COR-L47 (cell line): ENCODE results near the gene PFN3.
A peak's percentile ranks its signal among the peaks of the same experiment; 100 is the strongest.

Experiments
- DNase-seq: peaks from one replicate; lab custom pipeline; 2025; lab: John Stamatoyannopoulos, UW

The PFN3 gene

GRCh38 chr5:177359860-177360259 lies 40.6 kb downstream of the PFN3 start:
- DNase-seq, result no peak

DNA sequence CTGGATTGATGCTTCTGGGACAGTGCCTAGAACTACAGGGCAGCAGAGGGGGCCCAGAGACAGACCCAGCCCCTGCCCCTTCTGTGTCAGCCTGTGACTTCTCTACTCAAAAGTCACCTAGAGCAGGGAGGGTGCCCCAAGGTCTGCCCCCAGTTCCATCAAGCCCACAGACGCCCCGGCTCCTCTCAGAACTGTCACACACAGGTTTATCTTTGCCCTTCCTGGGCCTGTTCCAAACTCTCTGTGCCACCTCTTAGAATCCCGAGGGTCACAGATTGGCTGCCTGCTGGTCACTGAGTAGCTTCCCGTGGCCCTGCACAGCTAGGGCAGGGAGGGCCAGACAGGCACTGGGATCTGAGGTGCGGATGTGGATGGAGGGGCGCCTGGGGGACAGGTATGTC lies 41.0 kb downstream of the PFN3 start:
- no peak for DNase-seq

- no peak for DNase-seq
Measured at GRCh38 chr5:177358370-177358819, 42.1 kb downstream of the PFN3 start.

- DNase-seq, result peak; percentile 61
Measured at GRCh38 chr5:177357459-177358351, 42.8 kb downstream of the PFN3 start, which contains the start of gene RGS14. TSS of gene RGS14 (plus strand) at chr5:177357924. CDS start at chr5:177358025, 101 bp downstream.

- no peak for DNase-seq
Measured at GRCh38 chr5:177357146-177357458, 43.4 kb downstream of the PFN3 start.

DNA sequence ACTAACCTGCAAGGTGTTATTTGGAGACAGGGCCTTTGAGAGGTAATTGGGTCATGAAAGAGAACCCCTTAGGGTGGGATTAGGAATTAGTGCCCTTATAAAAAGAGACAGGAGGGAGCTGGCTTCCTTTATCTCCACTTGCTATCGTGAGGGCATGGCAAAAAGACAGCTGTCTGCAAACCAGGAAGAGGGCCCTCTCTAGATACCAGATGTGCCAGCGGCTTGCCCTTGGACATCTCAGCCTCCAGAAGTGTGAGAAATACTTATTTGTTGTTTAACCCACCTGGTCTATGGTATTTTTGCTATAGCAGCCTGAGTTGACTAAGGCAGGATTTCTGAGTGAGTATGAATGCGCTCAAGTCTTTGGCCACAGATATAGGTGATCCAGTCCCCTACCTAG lies 43.7 kb downstream of the PFN3 start:
- no peak for DNase-seq

GRCh38 chr5:177355868-177356168 lies 44.6 kb downstream of the PFN3 start:
- no peak for DNase-seq

- DNase-seq, result no peak
Measured at GRCh38 chr5:177355162-177355867, 45.1 kb downstream of the PFN3 start.

GRCh38 chr5:177354711-177355110 lies 45.8 kb downstream of the PFN3 start:
- no peak for DNase-seq

DNA sequence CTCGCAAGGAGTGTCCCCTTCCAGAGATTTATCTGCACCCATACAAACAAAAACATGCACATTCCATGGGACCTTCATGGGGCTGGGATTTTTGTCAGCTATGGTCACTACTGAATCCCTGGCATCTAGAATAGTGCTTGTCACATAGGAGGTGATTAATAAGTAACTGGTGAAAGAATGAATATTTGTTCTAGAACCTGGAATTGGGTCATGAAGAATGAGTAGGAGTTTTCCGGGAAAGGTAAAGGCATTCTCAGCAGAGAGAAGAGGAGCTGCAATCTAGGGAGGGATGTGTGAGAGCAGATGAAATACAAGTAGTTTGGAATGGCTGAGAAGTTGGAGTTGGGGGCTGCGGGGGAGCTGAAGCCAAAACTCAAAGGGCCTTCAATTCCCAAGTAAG lies 46.2 kb downstream of the PFN3 start:
- DNase-seq, result no peak

DNA sequence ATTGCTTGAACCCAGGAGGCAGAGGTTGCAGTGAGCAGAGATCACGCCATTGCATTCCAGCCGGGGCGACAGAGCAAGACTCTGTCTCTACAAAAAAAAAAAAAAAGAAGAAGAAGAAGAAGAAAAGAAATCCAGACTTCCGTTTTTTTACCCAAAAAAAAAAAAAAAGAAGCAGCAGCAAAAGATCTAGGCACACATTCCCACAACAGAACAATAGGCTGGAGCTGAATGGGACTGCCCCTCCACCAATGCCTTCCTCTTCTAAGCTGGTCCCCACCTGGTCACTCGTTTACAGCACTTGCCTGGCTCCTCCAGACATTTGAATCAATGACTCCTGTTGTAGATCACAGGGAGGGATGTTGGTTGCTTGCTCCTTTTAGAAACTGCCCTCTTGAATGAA lies 47.4 kb downstream of the PFN3 start:
- no peak for DNase-seq

GRCh38 chr5:177351392-177352329 lies 48.8 kb downstream of the PFN3 start, which contains the start of gene LMAN2:
TSS of gene LMAN2 (minus strand) at chr5:177351668. CDS start at chr5:177351647, 21 bp downstream.
- peak; percentile 90 for DNase-seq

DNA sequence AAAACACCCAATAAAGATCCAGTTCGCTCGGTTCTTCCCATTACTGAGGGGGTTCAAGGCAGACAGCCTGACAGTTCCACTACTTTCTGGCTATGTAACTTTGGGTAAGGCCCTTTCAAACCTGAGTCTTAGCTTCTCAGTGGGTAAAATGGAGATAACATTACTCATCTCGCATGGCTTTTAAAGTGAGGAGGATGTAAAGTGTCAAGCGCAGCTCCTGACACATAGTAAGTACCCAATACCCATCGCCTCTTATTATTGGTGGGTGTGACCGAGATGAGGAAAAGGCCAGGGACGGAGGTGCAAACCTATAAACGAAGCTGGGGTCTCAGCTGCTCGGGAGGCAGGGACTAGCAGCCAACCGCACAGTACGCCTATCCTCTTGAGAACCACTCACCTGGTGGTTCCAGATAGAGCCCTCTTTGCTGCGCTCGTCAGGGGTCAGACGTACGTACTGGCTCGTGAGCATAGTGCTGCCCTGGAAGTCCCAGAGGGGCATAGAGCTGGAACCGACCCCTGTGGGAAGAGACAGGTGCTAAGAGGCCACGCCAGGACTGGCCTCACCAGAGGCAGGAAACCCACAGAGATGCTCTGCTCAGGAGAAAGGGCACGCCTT lies 49.6 kb downstream of the PFN3 start:
- no peak for DNase-seq
